Spleen (tissue), 11 donors: ENCODE data around the gene GABRG3. TPM values are rescaled to one million over a fixed set of nuclear protein-coding genes. Genes with fewer than 3 reads are reported as not detected.

ENCODE experiments used
- DNase-seq: peaks from one replicate; pipeline ENCODE4 v3.0.0-alpha.2; 2020
- H3K27ac ChIP-seq, 8 donors: fragments of 200-600 bp; sonication (generic) in 7 of 8; 1 replicate in 4 of 8; 2 replicates in 4 of 8; pipeline versions ENCODE4 v1.5.0 to v1.8.0; 2016 to 2021; ENCODE audit warnings: inconsistent platforms in 4 of 8, mild to moderate bottlenecking in 4 of 8, moderate library complexity in 1 of 8
- H3K27me3 ChIP-seq, 7 donors: fragments of 200-600 bp; sonication (generic) in 6 of 7; replicated peaks in 1 of 7; 1 replicate in 4 of 7; 2 replicates in 3 of 7; pipeline versions ENCODE4 v1.5.0 to v1.8.0; 2016 to 2021; ENCODE audit warnings: inconsistent platforms in 3 of 7, mild to moderate bottlenecking in 1 of 7
- H3K36me3 ChIP-seq, 6 donors: fragments of 200-600 bp; sonication (generic) in 5 of 6; 1 replicate in 4 of 6; 2 replicates in 2 of 6; pipeline versions ENCODE4 v1.5.0 to v1.8.0; 2016 to 2021; ENCODE audit warnings: inconsistent platforms in 2 of 6
- H3K4me1 ChIP-seq, 6 donors: fragments of 200-600 bp; sonication (generic) in 5 of 6; 1 replicate in 3 of 6; 2 replicates in 3 of 6; pipeline versions ENCODE4 v1.5.0 to v1.8.0; 2016 to 2021; ENCODE audit warnings: inconsistent platforms in 3 of 6
- H3K4me3 ChIP-seq, 8 donors: fragments of 200-600 bp; sonication (generic) in 7 of 8; 1 replicate in 4 of 8; 2 replicates in 4 of 8; pipeline versions ENCODE4 v1.5.0 to v1.8.0; 2016 to 2021; ENCODE audit warnings: inconsistent platforms in 4 of 8, mild to moderate bottlenecking in 4 of 8, moderate library complexity in 2 of 8
- H3K9me3 ChIP-seq, 8 donors: fragments of 200-600 bp; sonication (generic) in 7 of 8; 1 replicate in 4 of 8; 2 replicates in 4 of 8; pipeline versions ENCODE4 v1.5.0 to v1.8.0; 2016 to 2021; ENCODE audit warnings: inconsistent platforms in 4 of 8
- CTCF ChIP-seq, 11 experiments: fragments of 200-600 bp in 7 of 11; fragments of 450-650 bp in 4 of 11; sonication (generic) in 4 of 11; IDR thresholded peaks in 8 of 11; conservative IDR thresholded peaks in 3 of 11; 1 replicate in 7 of 11; 2 replicates in 4 of 11; pipeline versions ENCODE4 v1.4.0 to v1.8.0; 2016 to 2021; ENCODE audit warnings: antibody characterized with exemption in 11 of 11, inconsistent platforms in 4 of 11, mild to moderate bottlenecking in 1 of 11
- POLR2A ChIP-seq, 3 donors: fragments of 450-650 bp; IDR thresholded peaks; one replicate each; pipeline ENCODE4 v1.5.1; 2017; ENCODE audit warnings: antibody characterized with exemption in 3 of 3, mild to moderate bottlenecking in 1 of 3
- POLR2AphosphoS5 ChIP-seq, 3 donors: sonication (generic); formaldehyde crosslinking; IDR thresholded peaks; one replicate each; pipeline ENCODE4 v1.5.1; 2017; ENCODE audit warnings: antibody characterized with exemption in 3 of 3
- WGBS, 5 donors: extraction: QIAGEN DNeasy Blood & Tissue Kit in 3 of 5; methylation state at CpG; one replicate each; pipeline versions ENCODE4 v1.1.5 to v1.1.7; 2013 to 2018; 5-methylcytosine and 5-hydroxymethylcytosine counted together
- intact Hi-C: fragments of 100-400 bp; cut with DNase I; formaldehyde crosslinking; loops from one replicate; pipeline ENCODE4 v1.15.0; 2023; ENCODE audit warnings: low total_unique reads
- polyA plus RNA-seq, 3 donors: library from polyadenylated mRNA; stranded (reverse); fragments of 200-250 nt; gene quantifications; one replicate each; pipeline ENCODE4 v1.2.1, GENCODE V29; 2013
- total RNA-seq, 7 donors: library from RNA; depleted of rRNA in 3 of 7; stranded (reverse); fragments of >200 nt in 3 of 7; fragmentation: NEBNext Ultra II Directional in 4 of 7; extraction: Animal tissue kit (Norgen Biotek cat#: 25700) in 4 of 7; gene quantifications; one replicate each; pipeline versions ENCODE4 v1.1.0 to v1.2.1, GENCODE V29; 2016 to 2021
- donor health status: healthy with polysubstance abuse.
- donor health status: DM: no; HTN: no; CAD: no; lungs with moderate emphysema.
- donor health status: DM: no; HTN: no; CAD: no.
- donor health status: Bipolar disorder and iron deficiency.
- donor health status: healthy.
- donor health status: DM: no; HTN: no; CAD: no.
- donor health status: DM: yes; HTN: yes; CAD: no.

Gene GABRG3
- total and polyA plus RNA-seq, 10 donors = 0.14 to 19.6 (median 1.6) TPM

GRCh38 chr15:27468151-27468591 lies 497.2 kb downstream of the GABRG3 start:
- no peak overlapping the region for H3K27ac ChIP-seq
- peaks cover 0 to 14% (median 0%) of the 10 kb centered on the region in 6 donors for H3K4me1 ChIP-seq
- no peaks in the 10 kb centered on the region for H3K9me3 ChIP-seq
- no peak for DNase-seq
- H3K36me3 ChIP-seq = no peaks in the 10 kb centered on the region
- TF ChIP-seq POLR2A (IDR thresholded peaks at IDR 0.05) (no peak), CTCF (IDR thresholded peaks at IDR 0.05 in 8 of 11, conservative IDR thresholded peaks at IDR 0.05 in 3 of 11) (no peak), POLR2AphosphoS5 (IDR thresholded peaks at IDR 0.05) (no peak)
- no peaks in the 10 kb centered on the region for H3K27me3 ChIP-seq
- no peak overlapping the region for H3K4me3 ChIP-seq
- intact Hi-C loops = no loop called here
- 28 to 46% (median 33%) methylated on average over 3 of the region's 3 CpGs for WGBS, 5 donors

- Histone ChIP-seq H3K4me3 (no peak overlapping the region), H3K9me3 (peaks cover 0 to 22% (median 0%) of the 10 kb centered on the region in 8 donors), H3K27me3 (no peaks in the 10 kb centered on the region), H3K27ac (no peak overlapping the region), H3K4me1 (no peaks in the 10 kb centered on the region), H3K36me3 (no peaks in the 10 kb centered on the region)
- intact Hi-C loops = no loop called here
- no peak for DNase-seq
- TF ChIP-seq CTCF (IDR thresholded peaks at IDR 0.05 in 8 of 11, conservative IDR thresholded peaks at IDR 0.05 in 3 of 11) = no peak
- TF ChIP-seq POLR2A (IDR thresholded peaks at IDR 0.05) = no peak
- TF ChIP-seq POLR2AphosphoS5 (IDR thresholded peaks at IDR 0.05) = no peak
- 84 to 95% (median 92%) methylated on average over 1 of the region's 1 CpG for WGBS, 5 donors
Measured at GRCh38 chr15:27473845-27474244, 502.9 kb downstream of the GABRG3 start.

DNA sequence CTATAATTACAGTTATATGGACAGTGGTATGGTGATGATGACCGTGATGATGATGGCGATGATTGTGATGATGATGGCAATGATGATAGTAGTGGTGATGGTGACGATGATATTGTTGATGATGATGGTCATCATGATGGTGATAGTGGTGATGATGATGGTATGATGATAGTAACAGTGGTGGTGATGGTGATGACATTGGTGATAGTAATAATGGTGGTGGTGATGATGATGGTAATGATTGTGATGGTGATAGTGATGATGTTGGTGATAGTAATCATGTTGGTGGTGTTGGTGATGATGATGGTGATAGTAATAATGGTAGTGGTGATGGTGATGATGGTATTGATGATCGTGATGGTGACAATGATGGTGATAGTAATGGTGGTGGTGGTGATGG lies 504.4 kb downstream of the GABRG3 start:
- H3K4me1 ChIP-seq = no peaks in the 10 kb centered on the region
- no peak for DNase-seq
- 87 to 99% (median 92%) methylated on average over 4 of the region's 4 CpGs for WGBS, 5 donors
- no peak overlapping the region for H3K27ac ChIP-seq
- no peak overlapping the region for H3K4me3 ChIP-seq
- peaks cover 0 to 31% (median 0%) of the 10 kb centered on the region in 8 donors for H3K9me3 ChIP-seq
- no peaks in the 10 kb centered on the region for H3K27me3 ChIP-seq
- no peak for TF ChIP-seq POLR2A (IDR thresholded peaks at IDR 0.05)
- no peak for TF ChIP-seq CTCF (IDR thresholded peaks at IDR 0.05 in 8 of 11, conservative IDR thresholded peaks at IDR 0.05 in 3 of 11)
- TF ChIP-seq POLR2AphosphoS5 (IDR thresholded peaks at IDR 0.05) = no peak
- H3K36me3 ChIP-seq = no peaks in the 10 kb centered on the region
- intact Hi-C loops = no loop called here

GRCh38 chr15:27479296-27480140 lies 508.5 kb downstream of the GABRG3 start:
- Histone ChIP-seq H3K4me3 (no peak overlapping the region), H3K9me3 (peaks cover 0 to 42% (median 7%) of the 10 kb centered on the region in 8 donors), H3K27me3 (no peaks in the 10 kb centered on the region), H3K27ac (no peak overlapping the region), H3K36me3 (no peaks in the 10 kb centered on the region), H3K4me1 (no peaks in the 10 kb centered on the region)
- no peak for DNase-seq
- no peak for TF ChIP-seq CTCF (IDR thresholded peaks at IDR 0.05 in 8 of 11, conservative IDR thresholded peaks at IDR 0.05 in 3 of 11)
- WGBS, 5 donors = 85 to 95% (median 87%) methylated on average over 4 of the region's 4 CpGs
- intact Hi-C loops = no loop called here
